Ovary (tissue), 3 donors: Measurements from ENCODE around the gene DHRS4L2.

ENCODE experiments used
- CTCF ChIP-seq, 3 donors: fragments of 450-650 bp in 2 of 3; fragments of 200-600 bp in 1 of 3; IDR thresholded peaks; one replicate each; pipeline versions ENCODE4 v1.5.1 to v1.8.0; 2016 to 2022; ENCODE audit warnings: antibody characterized with exemption in 3 of 3, mild to moderate bottlenecking in 1 of 3
- EP300 ChIP-seq: sonication (generic); formaldehyde crosslinking; IDR thresholded peaks from one replicate; pipeline ENCODE4 v1.6.1; 2017; ENCODE audit warnings: antibody characterized with exemption
- POLR2A ChIP-seq: fragments of 450-650 bp; IDR thresholded peaks from one replicate; pipeline ENCODE4 v1.6.1; 2017; ENCODE audit warnings: antibody characterized with exemption, mild to moderate bottlenecking, moderate library complexity
- donor health status: DM: no; HTN: no; CAD: no.

- TF ChIP-seq CTCF (IDR thresholded peaks at IDR 0.05) (no peak), POLR2A (no peak), EP300 (no peak)
Measured at GRCh38 chr14:24040692-24041091, 52.0 kb downstream of the DHRS4L2 start.
